A549 (cell line): ENCODE results near the gene FGF1.

Experiments used
- NFE2L2 ChIP-seq: fragments of 150-350 bp; conservative IDR thresholded peaks from 2 replicates; pipeline ENCODE4 v1.6.1; 2014; ENCODE audit warnings: low read length
- POLR2A ChIP-seq: IDR thresholded peaks from 2 replicates; pipeline ENCODE4 v1.6.1; 2012; ENCODE audit warnings: mild to moderate bottlenecking, low read length

- TF ChIP-seq NFE2L2 (no peak), POLR2A (no peak)
These were observed 84.5 kb downstream of the FGF1 start for GRCh38 chr5:142601432-142601831.
